Stomach (tissue), 9 donors: ENCODE data around the gene EPN2. TPM values are rescaled to one million over a fixed set of nuclear protein-coding genes. Genes with fewer than 3 reads are reported as not detected.

Source experiments
- DNase-seq, 2 donors: peaks; one replicate each; pipeline versions ENCODE4 v3.0.0 to v3.0.0-alpha.2; 2013 to 2019
- H3K27ac ChIP-seq, 5 donors: fragments of 200-600 bp in 4 of 5; sonication (generic) in 4 of 5; one replicate each; pipeline ENCODE4 v1.5.1; 2013 to 2019; ENCODE audit warnings: mild to moderate bottlenecking in 1 of 5, moderate library complexity in 1 of 5
- H3K27me3 ChIP-seq, 3 donors: fragments of 200-600 bp; sonication (generic); one replicate each; pipeline ENCODE4 v1.5.1; 2017 to 2019; ENCODE audit warnings: mixed run types in 1 of 3
- H3K36me3 ChIP-seq, 4 donors: fragments of 200-600 bp; sonication (generic); 1 replicate in 3 of 4; 2 replicates in 1 of 4; pipeline ENCODE4 v1.5.1; 2016 to 2019
- H3K4me1 ChIP-seq, 4 donors: fragments of 200-600 bp; sonication (generic); one replicate each; pipeline ENCODE4 v1.5.1; 2016 to 2019
- H3K4me3 ChIP-seq, 4 donors: fragments of 200-600 bp; sonication (generic) in 3 of 4; one replicate each; pipeline ENCODE4 v1.5.1; 2016 to 2019; ENCODE audit warnings: mild to moderate bottlenecking in 1 of 4
- H3K9me3 ChIP-seq, 4 donors: fragments of 200-600 bp; sonication (generic); one replicate each; pipeline ENCODE4 v1.5.1; 2016 to 2019
- CTCF ChIP-seq, 7 experiments: fragments of 450-650 bp in 4 of 7; fragments of 200-600 bp in 3 of 7; sonication (generic) in 3 of 7; IDR thresholded peaks; one replicate each; pipeline ENCODE4 v1.5.1; 2016 to 2019; ENCODE audit warnings: antibody characterized with exemption in 7 of 7, control low read depth in 2 of 7, mild to moderate bottlenecking in 1 of 7
- EP300 ChIP-seq: sonication (generic); formaldehyde crosslinking; IDR thresholded peaks from one replicate; pipeline ENCODE4 v1.6.1; 2017; ENCODE audit warnings: antibody characterized with exemption
- POLR2A ChIP-seq, 4 donors: fragments of 450-650 bp; IDR thresholded peaks; one replicate each; pipeline ENCODE4 v1.6.1; 2016; ENCODE audit warnings: antibody characterized with exemption in 4 of 4, control low read depth in 2 of 4, mild to moderate bottlenecking in 1 of 4, moderate library complexity in 1 of 4
- POLR2AphosphoS5 ChIP-seq, 3 donors: sonication (generic); formaldehyde crosslinking; IDR thresholded peaks; one replicate each; pipeline ENCODE4 v1.6.1; 2016; ENCODE audit warnings: antibody characterized with exemption in 3 of 3
- WGBS, 5 donors: extraction: QIAGEN DNeasy Blood & Tissue Kit in 3 of 5; methylation state at CpG; one replicate each; pipeline versions ENCODE4 v1.1.5 to v1.1.7; 2013 to 2018; 5-methylcytosine and 5-hydroxymethylcytosine counted together
- intact Hi-C: fragments of 100-400 bp; cut with DNase I; formaldehyde crosslinking; loops from one replicate; pipeline ENCODE4 v1.15.1; 2023; ENCODE audit warnings: low total_unique reads
- polyA plus RNA-seq, 3 donors: library from polyadenylated mRNA; stranded (reverse); fragments of 200-250 nt; gene quantifications; one replicate each; pipeline ENCODE4 v1.2.3, GENCODE V29; 2013
- small RNA-seq, 4 donors: library from RNA; depleted of rRNA; stranded (forward); fragments of <200 nt; gene quantifications; one replicate each; pipeline ENCODE3, GENCODE V24; 2016
- total RNA-seq, 5 donors: library from RNA; depleted of rRNA; stranded (reverse); fragments of >200 nt; gene quantifications; one replicate each; pipeline versions ENCODE4 v1.1.0 to v1.2.3, GENCODE V29; 2014 to 2016
- donor health status: healthy with polysubstance abuse.
- donor health status: Bipolar disorder and iron deficiency.
- donor health status: healthy.

Gene EPN2
- total and polyA plus RNA-seq, 8 donors = 10.7 to 71.9 (median 25.7) TPM

GRCh38 chr17:19383681-19384470, 146.7 kb downstream of the EPN2 start:
- Histone ChIP-seq H3K27ac (peak overlapping the region; percentile 40 to 94 (median 89)), H3K27me3 (no peaks in the 10 kb centered on the region)

GRCh38 chr17:19384723-19385391, 147.7 kb downstream of the EPN2 start:
- peak overlapping the region; percentile 40 to 94 (median 89) for H3K27ac ChIP-seq
- peak; percentile 76 to 94 for DNase-seq
- H3K4me3 ChIP-seq = peak overlapping the region; percentile 0 to 15 (median 13)
- intact Hi-C loops = no loop called here
- H3K4me1 ChIP-seq = peaks cover 65 to 97% (median 86%) of the 10 kb centered on the region in 4 donors
- no peaks in the 10 kb centered on the region for H3K9me3 ChIP-seq
- TF ChIP-seq EP300 (peak; percentile 37), POLR2AphosphoS5 (IDR thresholded peaks at IDR 0.05) (peak in 2 of 3 donors; percentile 73 to 85), CTCF (IDR thresholded peaks at IDR 0.05) (no peak)
- peaks cover 42 to 58% (median 50%) of the 10 kb centered on the region in 4 donors for H3K36me3 ChIP-seq
- no peaks in the 10 kb centered on the region for H3K27me3 ChIP-seq
- 29 to 35% (median 30%) methylated on average over 11 to 16 of the region's 16 CpGs for WGBS, 5 donors

More at GRCh38 chr17:19383681-19384470, 146.7 kb downstream of the EPN2 start:
- Histone ChIP-seq H3K4me1 (peaks cover 74 to 97% (median 91%) of the 10 kb centered on the region in 4 donors), H3K9me3 (no peaks in the 10 kb centered on the region), H3K4me3 (no peak overlapping the region), H3K36me3 (peaks cover 46 to 62% (median 55%) of the 10 kb centered on the region in 4 donors)
- TF ChIP-seq POLR2AphosphoS5 (IDR thresholded peaks at IDR 0.05) = no peak
- TF ChIP-seq CTCF (IDR thresholded peaks at IDR 0.05) = no peak
- no peak for TF ChIP-seq POLR2A (IDR thresholded peaks at IDR 0.05)
- no peak for TF ChIP-seq EP300
- DNase-seq = peak in 1 of 2 donors; percentile 17
- intact Hi-C loops = no loop called here
- WGBS, 5 donors = 59 to 75% (median 73%) methylated on average over 6 of the region's 6 CpGs

- H3K9me3 ChIP-seq = no peaks in the 10 kb centered on the region
- no peak for DNase-seq
- TF ChIP-seq EP300 = no peak
- no peak for TF ChIP-seq CTCF (IDR thresholded peaks at IDR 0.05)
- no peak for TF ChIP-seq POLR2A (IDR thresholded peaks at IDR 0.05)
- TF ChIP-seq POLR2AphosphoS5 (IDR thresholded peaks at IDR 0.05) = no peak
- intact Hi-C loops = no loop called here
- H3K27me3 ChIP-seq = no peaks in the 10 kb centered on the region
- H3K27ac ChIP-seq = peak overlapping the region; percentile 40 to 94 (median 89)
- peaks cover 65 to 96% (median 81%) of the 10 kb centered on the region in 4 donors for H3K4me1 ChIP-seq
- 68 to 85% (median 75%) methylated on average over 9 of the region's 9 CpGs for whole genome bisulfite sequencing, 5 donors
- H3K36me3 ChIP-seq = peaks cover 38 to 51% (median 43%) of the 10 kb centered on the region in 4 donors
- H3K4me3 ChIP-seq = peak overlapping the region; percentile 0 to 26 (median 14)
Observed at GRCh38 chr17:19385521-19385983, 148.4 kb downstream of the EPN2 start.

Small RNA genes within 50 kb of the gene (small RNA-seq; reads per million reads assigned to genes)
- 6.3 to 25.6 (median 7.0) reads per million in 4 donors for gene MIR1180

Other genes starting within 250 kb of the EPN2 start
- 10 to 100 TPM in 3 of 5 donors, 1 to 10 TPM in 2; 8.8 to 41.1 (median 20.1) TPM for gene FAM83G, start 232.6 kb upstream of the EPN2 start, total RNA-seq
- 10 to 100 TPM in 2 of 3 donors, 1 to 10 TPM in 1; 8.2 to 16.4 (median 11.9) TPM for gene FAM83G, start 232.6 kb upstream of the EPN2 start, polyA plus RNA-seq
- gene GRAP, start 190.4 kb upstream of the EPN2 start, total RNA-seq = 10 to 100 TPM in 1 of 5 donors, 1 to 10 TPM in 3, under 1 TPM in 1; 0.87 to 92.2 (median 2.0) TPM
- gene GRAP, start 190.4 kb upstream of the EPN2 start, polyA plus RNA-seq = 1 to 10 TPM; 2.6 to 4.1 (median 3.3) TPM
- 1 to 10 TPM in 1 of 5 donors, not detected in 4; 2.9 TPM for gene GRAPL, start 109.8 kb upstream of the EPN2 start, total RNA-seq
- under 1 TPM in 2 of 3 donors, not detected in 1; 0.31 to 0.58 TPM for gene GRAPL, start 109.8 kb upstream of the EPN2 start, polyA plus RNA-seq
- gene B9D1, start 125.4 kb downstream of the EPN2 start, total RNA-seq = 10 to 100 TPM in 3 of 5 donors, not detected in 2; 10.9 to 22.8 (median 21.3) TPM
- 10 to 100 TPM; 10.9 to 18.4 (median 15.1) TPM for gene B9D1, start 125.4 kb downstream of the EPN2 start, polyA plus RNA-seq
- 100 to 1,000 TPM in 2 of 5 donors, 10 to 100 TPM in 3; 24.0 to 221 (median 40.2) TPM for gene MAPK7, start 141.1 kb downstream of the EPN2 start, total RNA-seq
- gene MAPK7, start 141.1 kb downstream of the EPN2 start, polyA plus RNA-seq = 10 to 100 TPM; 10.3 to 13.4 (median 11.3) TPM
- gene MFAP4, start 149.8 kb downstream of the EPN2 start, total RNA-seq = 100 to 1,000 TPM in 2 of 5 donors, 10 to 100 TPM in 3; 29.3 to 125 (median 80.5) TPM
- gene MFAP4, start 149.8 kb downstream of the EPN2 start, polyA plus RNA-seq = 10 to 100 TPM; 44.0 to 56.4 (median 47.7) TPM
- 1 to 10 TPM in 2 of 5 donors, under 1 TPM in 1, not detected in 2; 0.45 to 4.4 (median 1.7) TPM for gene RNF112, start 173.9 kb downstream of the EPN2 start, total RNA-seq
- 1 to 10 TPM; 2.1 to 5.0 (median 2.2) TPM for gene RNF112, start 173.9 kb downstream of the EPN2 start, polyA plus RNA-seq